Osteocyte (in vitro differentiated cells): ENCODE measurements around the gene GGN. TPM values are rescaled to one million over a fixed set of nuclear protein-coding genes. Genes with fewer than 3 reads are reported as not detected.
"Not testable (repeated sequence)": the region's sequence is repeated elsewhere in the genome, so short reads cannot be mapped to it uniquely, and the experiment has no call there.

Experiments
- DNase-seq: peaks from one replicate; pipeline ENCODE4 v3.0.0; 2021; ENCODE audit warnings: mixed read lengths; ENCODE audit not compliant: unreplicated experiment; ENCODE audit errors: extremely low spot score
- H3K27ac Mint-ChIP-seq: one replicate; pipeline ENCODE4 v1.8.0; 2021; ENCODE audit warnings: mild to moderate bottlenecking, mixed read lengths; ENCODE audit not compliant: unreplicated experiment
- H3K27me3 Mint-ChIP-seq: one replicate; pipeline ENCODE4 v1.8.0; 2021; ENCODE audit warnings: mixed read lengths; ENCODE audit not compliant: unreplicated experiment
- H3K36me3 Mint-ChIP-seq: one replicate; pipeline ENCODE4 v1.8.0; 2021; ENCODE audit warnings: mixed read lengths; ENCODE audit not compliant: unreplicated experiment
- H3K4me1 Mint-ChIP-seq: one replicate; pipeline ENCODE4 v1.8.0; 2021; ENCODE audit warnings: mixed read lengths; ENCODE audit not compliant: unreplicated experiment
- H3K4me3 Mint-ChIP-seq: one replicate; pipeline ENCODE4 v1.8.0; 2021; ENCODE audit warnings: mild to moderate bottlenecking, moderate library complexity, mixed read lengths; ENCODE audit not compliant: unreplicated experiment
- H3K9me3 Mint-ChIP-seq: one replicate; pipeline ENCODE4 v1.8.0; 2021; ENCODE audit warnings: mixed read lengths; ENCODE audit not compliant: unreplicated experiment
- CTCF ChIP-seq: fragments of 200-600 bp; sonication (generic); IDR thresholded peaks from 2 replicates; pipeline ENCODE4 v1.5.0; 2021; ENCODE audit warnings: antibody characterized with exemption, mild to moderate bottlenecking, moderate library complexity
- total RNA-seq: library from RNA; stranded (reverse); gene quantifications from 2 replicates; pipeline ENCODE4 v1.2.1, GENCODE V29; 2021

The GGN gene
- total RNA-seq, 1 donor from 2014 or later, result 2.3 TPM

DNA sequence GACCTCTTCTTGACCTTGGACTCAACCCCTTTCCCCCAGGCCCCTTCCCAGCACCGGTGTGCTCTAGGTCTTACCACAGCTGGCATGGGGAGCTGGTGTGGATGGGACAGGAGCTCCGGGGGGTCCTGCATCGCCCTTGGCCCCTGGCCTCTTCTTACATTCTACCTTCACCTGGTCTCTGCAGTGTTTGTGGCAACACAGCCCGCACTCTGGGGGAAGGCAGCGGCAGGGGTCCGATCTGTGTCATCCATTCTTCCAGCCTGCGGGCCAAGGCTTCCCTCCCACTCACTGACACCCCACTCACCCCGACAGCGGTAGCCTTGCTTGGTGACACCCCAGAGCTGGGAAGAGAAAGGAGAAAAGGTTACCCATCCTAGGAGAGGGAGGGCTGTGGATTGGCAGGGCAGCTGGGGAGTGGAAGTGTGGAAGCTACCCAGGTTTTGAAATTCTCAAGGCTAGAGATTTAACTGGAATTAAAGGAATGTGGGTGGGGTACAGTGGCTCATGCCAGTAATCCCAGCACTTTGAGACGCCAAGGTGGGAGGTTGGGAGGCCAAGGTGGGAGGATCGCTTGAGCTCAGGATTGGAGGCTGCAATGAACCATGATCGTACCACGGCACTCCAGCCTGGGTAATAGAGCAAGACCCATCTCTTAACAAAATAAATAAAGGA, 23.3 kb upstream of the GGN start:
- Mint-ChIP-seq H3K9me3 (no peaks in the 10 kb centered on the region), H3K4me1 (no peaks in the 10 kb centered on the region)
- no peak for DNase-seq

GRCh38 chr19:38410407-38410806, 22.6 kb upstream of the GGN start:
- not testable (repeated sequence) for H3K9me3 Mint-ChIP-seq, H3K27ac Mint-ChIP-seq, DNase-seq, H3K4me1 Mint-ChIP-seq, H3K4me3 Mint-ChIP-seq, H3K27me3 Mint-ChIP-seq, H3K36me3 Mint-ChIP-seq

More for the DNA sequence above, 23.3 kb upstream of the GGN start:
- Mint-ChIP-seq H3K4me3 (no peak overlapping the region), H3K27ac (no peak overlapping the region), H3K36me3 (peaks cover 6% of the 10 kb centered on the region), H3K27me3 (no peaks in the 10 kb centered on the region)
- TF ChIP-seq CTCF, result no peak

DNA sequence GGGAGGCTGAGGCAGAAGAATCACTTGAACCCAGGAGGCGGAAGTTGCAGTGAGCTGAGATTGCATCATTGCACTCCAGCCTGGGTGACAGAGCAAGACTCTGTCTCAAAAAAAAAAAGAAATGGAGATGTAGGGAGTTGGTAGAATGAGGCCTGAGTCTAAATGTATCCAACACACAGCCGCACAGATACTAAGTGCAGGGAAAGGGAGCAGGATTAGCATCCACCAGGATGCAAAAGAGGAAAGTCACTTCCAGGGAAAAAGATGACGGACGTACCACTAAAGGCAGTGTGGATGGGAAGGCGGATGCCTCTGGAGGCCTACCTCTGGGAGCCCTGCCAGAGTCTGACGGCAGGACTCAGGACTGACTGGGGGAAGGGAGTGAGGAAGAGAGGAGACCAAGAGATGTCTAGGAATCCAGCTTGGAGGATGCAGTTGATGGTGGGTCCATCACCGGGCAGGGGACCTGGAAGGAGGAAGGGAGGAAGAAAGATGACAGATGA, 21.8 kb upstream of the GGN start:
- no peak for TF ChIP-seq CTCF
- no peak overlapping the region for H3K27ac Mint-ChIP-seq
- H3K4me3 Mint-ChIP-seq, result no peak overlapping the region
- no peak for DNase-seq
- peaks cover 10% of the 10 kb centered on the region for H3K36me3 Mint-ChIP-seq
- no peaks in the 10 kb centered on the region for H3K27me3 Mint-ChIP-seq
- no peaks in the 10 kb centered on the region for H3K4me1 Mint-ChIP-seq
- H3K9me3 Mint-ChIP-seq, result no peaks in the 10 kb centered on the region

DNA sequence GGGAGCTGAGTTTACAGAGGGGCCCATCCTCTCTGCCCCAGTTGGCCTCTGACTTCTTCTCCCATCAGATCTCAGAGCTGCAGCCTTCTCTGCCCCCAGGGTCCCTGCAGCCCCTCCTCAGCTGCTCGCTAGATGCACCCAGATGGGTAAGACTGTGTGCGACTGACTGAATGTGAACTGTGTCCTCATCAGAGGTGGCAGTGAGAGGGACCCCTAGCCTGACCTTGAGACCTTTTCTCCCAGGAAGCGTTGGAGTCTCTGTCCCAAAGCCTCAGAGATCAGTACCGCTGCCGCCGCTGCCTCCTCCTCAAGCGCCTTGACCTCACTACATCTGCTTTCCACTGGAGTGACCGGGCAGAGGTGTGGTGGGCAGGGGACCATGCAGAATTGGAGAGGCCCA, 17.4 kb upstream of the GGN start:
- no peak overlapping the region for H3K27ac Mint-ChIP-seq
- no peak for TF ChIP-seq CTCF
- no peak overlapping the region for H3K4me3 Mint-ChIP-seq
- no peak for DNase-seq
- no peaks in the 10 kb centered on the region for H3K27me3 Mint-ChIP-seq
- no peaks in the 10 kb centered on the region for H3K9me3 Mint-ChIP-seq
- peaks cover 10% of the 10 kb centered on the region for H3K36me3 Mint-ChIP-seq
- peaks cover 8% of the 10 kb centered on the region for H3K4me1 Mint-ChIP-seq

DNA sequence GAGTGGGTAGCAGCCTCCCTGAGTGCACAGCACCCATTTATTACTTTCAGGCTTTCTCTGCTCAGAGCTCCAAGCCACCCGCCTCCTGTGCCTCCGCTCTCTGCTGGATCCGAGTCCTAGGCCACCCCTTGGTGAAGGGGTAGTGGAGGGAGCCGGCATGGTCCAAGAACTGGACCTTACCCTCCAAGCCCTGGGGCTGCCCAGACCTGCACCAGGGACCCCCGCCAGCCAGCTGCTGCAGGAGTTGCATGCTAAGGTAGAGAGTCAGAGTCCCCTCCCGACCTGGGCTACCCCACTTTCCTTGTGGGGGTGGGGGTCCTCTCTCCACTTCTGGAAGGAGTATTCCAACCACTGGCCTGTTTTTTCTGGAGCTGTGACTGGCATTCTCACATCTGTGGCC, 17.0 kb upstream of the GGN start:
- no peak for DNase-seq
- Mint-ChIP-seq H3K27ac (no peak overlapping the region), H3K4me1 (peaks cover 8% of the 10 kb centered on the region), H3K9me3 (no peaks in the 10 kb centered on the region), H3K27me3 (no peaks in the 10 kb centered on the region), H3K36me3 (peaks cover 9% of the 10 kb centered on the region), H3K4me3 (peak overlapping the region; percentile 32)
- no peak for TF ChIP-seq CTCF
